Left lobe of liver (tissue), 2 donors: Measurements from ENCODE around the gene MTCL3. TPM values are rescaled to one million over a fixed set of nuclear protein-coding genes. Genes with fewer than 3 reads are reported as not detected.
"Not testable (repeated sequence)": the region's sequence is repeated elsewhere in the genome, so short reads cannot be mapped to it uniquely, and the experiment has no call there.

Experiments used
- ATAC-seq: fragments of 200-7000 bp; cut with Tn5 transposase; one replicate; pipeline ENCODE4 v1.9.1; 2020; ENCODE audit warnings: mild to moderate bottlenecking, moderate library complexity
- DNase-seq: peaks from one replicate; pipeline ENCODE4 v3.0.0-alpha.2; 2020; ENCODE audit warnings: low spot score
- total RNA-seq: library from RNA; stranded (reverse); gene quantifications from one replicate; pipeline ENCODE4 v1.2.1, GENCODE V29; 2021
- donor health status: DM: no; HTN: no; CAD: no; lungs with moderate emphysema.
- donor health status: DM: no; HTN: yes; CAD: no.

Gene MTCL3

GRCh38 chr6:127436578-127437110, 82.5 kb downstream of the MTCL3 start:
- ATAC-seq (no peak), DNase-seq (no peak)

DNA sequence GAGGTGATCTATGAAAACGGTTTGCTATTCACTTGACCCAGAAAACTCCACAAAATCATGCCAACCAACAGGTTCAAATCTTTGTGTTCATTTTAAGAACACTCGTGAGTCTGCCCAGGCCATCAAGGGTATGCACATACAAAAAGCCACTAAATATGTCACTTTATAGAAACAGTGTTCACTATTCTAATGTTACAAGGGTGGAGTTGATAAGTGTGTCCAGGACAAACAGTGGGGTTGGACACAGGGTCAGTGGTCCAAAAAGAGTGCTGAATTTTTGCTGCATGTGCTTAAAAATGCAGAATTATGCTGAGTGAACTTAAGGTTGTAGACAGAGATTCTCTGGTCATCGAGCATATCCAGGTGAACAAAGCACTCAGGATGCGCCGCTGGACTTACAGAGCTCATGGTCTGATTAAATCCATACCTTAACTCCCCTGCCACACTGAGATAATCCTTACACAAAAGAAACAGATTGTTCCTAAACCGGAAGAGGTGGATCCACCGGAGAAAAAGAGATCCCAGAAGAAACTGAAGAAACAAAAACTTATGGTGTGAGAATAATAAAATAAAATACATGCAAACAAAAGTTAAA, 83.4 kb downstream of the MTCL3 start:
- ATAC-seq = no peak
- no peak for DNase-seq

DNA sequence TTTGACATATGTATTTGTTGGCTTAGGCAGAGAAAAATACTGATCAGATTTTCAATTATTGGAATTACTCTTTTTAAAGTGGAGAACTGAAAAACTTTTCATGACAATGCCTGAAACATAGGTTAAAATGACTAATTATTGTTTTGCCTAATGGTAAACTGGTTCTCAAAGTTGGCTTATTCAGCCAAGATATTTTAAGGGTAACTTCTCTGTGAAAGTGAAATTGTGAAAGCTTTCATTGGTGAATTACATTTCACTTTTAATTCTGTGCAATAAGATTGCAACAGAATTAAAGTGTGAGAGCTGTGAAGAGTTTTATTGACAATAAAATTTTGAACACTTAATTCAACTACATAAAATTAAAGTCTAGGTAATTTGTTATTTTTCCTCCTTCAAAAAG, 84.5 kb downstream of the MTCL3 start:
- no peak for ATAC-seq

GRCh38 chr6:127428562-127428961, 90.6 kb downstream of the MTCL3 start:
- not testable (repeated sequence) for DNase-seq, ATAC-seq

More for the DNA sequence above, 84.5 kb downstream of the MTCL3 start:
- DNase-seq = no peak

DNA sequence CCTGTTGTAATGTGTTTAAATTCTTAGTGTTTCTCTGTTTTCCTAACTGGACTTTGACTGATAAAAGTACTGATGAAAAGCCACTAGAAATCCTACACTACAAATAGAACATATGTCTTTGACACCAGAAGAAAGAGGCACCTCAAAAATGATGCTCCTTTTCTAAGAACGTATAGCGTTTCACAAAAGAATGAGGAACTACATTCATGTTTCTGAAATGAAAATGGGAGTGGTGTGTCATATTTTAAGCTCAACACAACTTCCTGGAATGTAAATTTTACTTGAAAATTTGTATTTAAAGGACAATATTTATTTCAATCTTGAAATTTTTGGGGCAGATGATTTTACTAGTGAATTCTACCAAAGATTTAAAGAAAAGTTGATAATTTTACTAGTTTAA, 95.2 kb downstream of the MTCL3 start:
- ATAC-seq = no peak

More for the DNA sequence above, 95.2 kb downstream of the MTCL3 start:
- DNase-seq = no peak

Other genes with a start within 250 kb of the MTCL3 start
- 36.6 TPM for gene ECHDC1, start 175.7 kb downstream of the MTCL3 start, total RNA-seq
- gene KIAA0408, start 59.9 kb downstream of the MTCL3 start, total RNA-seq = 0.13 TPM
- gene C6orf58, start 57.8 kb upstream of the MTCL3 start, total RNA-seq = not detected